Caki2 (cell line): ENCODE data around the gene ZNF410. TPM values are rescaled to one million over a fixed set of nuclear protein-coding genes. Genes with fewer than 3 reads are reported as not detected.
"Not testable (repeated sequence)": the region's sequence is repeated elsewhere in the genome, so short reads cannot be mapped to it uniquely, and the experiment has no call there.

Source experiments
- DNase-seq: peaks from one replicate; pipeline ENCODE4 v3.0.0-alpha.2; 2015; ENCODE audit warnings: low read depth
- in situ Hi-C: cut with HindIII; loops from 2 replicates; pipeline ENCODE4 v1.10.0; 2016; ENCODE audit warnings: low sequenced_read_pairs, low pct_unique_long_range_greater_than_20kb, mixed read lengths
- total RNA-seq: library from RNA; depleted of rRNA; stranded (reverse); fragments of >200 nt; shearing (Covaris generic); gene quantifications from 2 replicates; pipeline ENCODE4 v1.2.3, GENCODE V29; 2014; ENCODE audit warnings: low replicate concordance

Gene ZNF410
- total RNA-seq, 1 experiment from 2014 or later = 67.7 TPM

GRCh38 chr14:73878436-73878835 lies 8.2 kb upstream of the ZNF410 start:
- in situ Hi-C loops = no loop called here
- DNase-seq = no peak

- DNase-seq = no peak
- in situ Hi-C loops = no loop called here
These were observed 7.6 kb upstream of the ZNF410 start for GRCh38 chr14:73879027-73879426.

DNA sequence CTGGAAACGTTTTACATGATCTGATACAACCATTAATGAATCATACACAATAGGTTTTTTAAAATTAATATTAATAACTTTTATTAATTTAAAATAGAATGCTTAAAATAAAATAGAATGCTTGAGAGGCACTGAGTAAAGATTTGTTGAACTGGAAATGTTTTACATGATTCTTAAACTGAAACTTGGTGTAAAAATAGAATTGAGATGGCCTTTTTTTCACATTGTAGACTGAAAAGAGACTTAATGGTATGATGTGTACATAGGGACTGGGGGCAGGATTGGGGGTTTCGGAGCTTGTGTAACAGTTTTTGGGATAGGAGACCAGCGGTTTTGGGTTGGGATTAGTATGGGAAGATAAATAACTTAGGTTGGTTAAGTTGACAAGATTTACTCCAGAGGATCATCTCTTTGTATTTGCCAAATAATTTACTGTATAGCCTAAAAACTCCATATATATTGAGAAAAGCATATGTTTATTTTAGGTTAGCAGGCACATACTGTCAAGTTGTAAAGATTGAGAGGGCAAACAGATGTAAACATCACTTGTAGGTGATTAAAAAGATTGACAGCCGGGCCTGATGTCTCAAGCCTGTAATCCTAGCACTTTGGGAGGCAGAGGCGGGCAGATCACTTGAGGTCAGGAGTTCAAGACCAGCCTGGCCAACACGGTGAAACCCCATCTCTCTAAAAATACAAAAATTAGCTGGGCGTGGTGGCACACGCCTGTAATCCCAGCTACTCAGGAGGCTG lies 2.0 kb upstream of the ZNF410 start:
- DNase-seq = no peak
- in situ Hi-C loops = no loop called here

DNA sequence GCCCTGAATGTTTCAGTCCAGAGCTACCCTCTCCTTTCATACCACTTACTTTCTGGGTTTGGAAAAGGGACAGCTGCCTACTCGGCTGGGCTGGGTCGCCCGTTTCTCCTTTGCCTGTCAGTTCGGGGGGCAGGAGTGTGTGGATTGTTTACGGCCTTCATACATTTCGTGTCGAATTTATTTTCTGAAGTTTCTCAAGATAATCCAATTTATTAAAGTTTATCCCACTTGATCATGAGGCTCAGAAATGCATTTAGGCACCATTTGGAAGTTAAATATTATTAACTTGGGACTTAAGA lies 608 bp downstream of the ZNF410 start:
- in situ Hi-C loops = no loop called here
- DNase-seq = no peak

GRCh38 chr14:73887694-73888459 lies 1.2 kb downstream of the ZNF410 start:
- in situ Hi-C loops = no loop called here
- no peak for DNase-seq

GRCh38 chr14:73888460-73888725 lies 1.7 kb downstream of the ZNF410 start:
- in situ Hi-C loops = no loop called here
- no peak for DNase-seq

GRCh38 chr14:73888971-73889370 lies 2.3 kb downstream of the ZNF410 start:
- DNase-seq = no peak
- in situ Hi-C loops = no loop called here

DNA sequence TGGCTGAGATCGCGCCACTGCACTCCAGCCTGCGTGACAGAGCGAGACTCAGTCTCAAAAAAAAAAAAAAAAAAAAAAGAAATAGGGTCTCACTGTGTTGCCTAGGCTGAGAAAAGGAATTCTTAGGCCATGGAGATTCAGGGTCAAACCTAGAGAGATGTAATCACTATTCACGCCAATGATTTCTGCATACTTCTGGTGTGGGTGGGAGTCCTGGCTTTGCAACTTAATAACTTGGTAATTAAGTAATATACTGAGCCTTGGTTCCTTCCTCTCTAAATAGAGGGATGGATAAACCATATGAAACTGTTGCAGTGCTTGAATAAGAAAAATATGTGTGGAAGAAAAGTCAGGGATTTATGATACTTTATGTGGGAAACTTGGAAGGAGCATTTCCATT lies 2.7 kb downstream of the ZNF410 start:
- in situ Hi-C loops = no loop called here
- no peak for DNase-seq

DNA sequence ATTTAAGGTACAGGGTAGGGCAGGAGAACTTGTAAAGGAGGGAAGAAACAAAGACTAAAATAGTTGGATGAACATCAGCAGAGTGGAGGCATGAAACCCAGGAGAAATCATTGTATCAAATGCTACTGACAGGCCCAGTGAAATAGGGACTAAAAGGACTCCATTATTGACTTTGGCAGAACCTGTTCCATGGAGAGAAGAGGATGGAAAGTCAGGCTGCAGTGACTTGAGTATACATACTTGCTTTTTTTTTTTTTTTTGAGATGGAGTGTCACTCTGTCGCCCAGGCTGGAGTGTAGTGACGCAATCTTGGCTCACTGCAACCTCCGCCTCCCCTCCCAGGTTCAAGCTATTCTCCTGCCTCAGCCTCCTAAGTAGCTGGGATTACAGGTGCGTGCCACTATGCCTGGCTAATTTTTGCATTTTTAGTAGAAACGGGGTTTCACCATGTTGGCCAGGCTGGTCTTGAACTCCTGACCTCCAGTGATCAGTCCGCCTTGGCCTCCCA lies 7.6 kb downstream of the ZNF410 start:
- in situ Hi-C loops = not testable (repeated sequence)

DNA sequence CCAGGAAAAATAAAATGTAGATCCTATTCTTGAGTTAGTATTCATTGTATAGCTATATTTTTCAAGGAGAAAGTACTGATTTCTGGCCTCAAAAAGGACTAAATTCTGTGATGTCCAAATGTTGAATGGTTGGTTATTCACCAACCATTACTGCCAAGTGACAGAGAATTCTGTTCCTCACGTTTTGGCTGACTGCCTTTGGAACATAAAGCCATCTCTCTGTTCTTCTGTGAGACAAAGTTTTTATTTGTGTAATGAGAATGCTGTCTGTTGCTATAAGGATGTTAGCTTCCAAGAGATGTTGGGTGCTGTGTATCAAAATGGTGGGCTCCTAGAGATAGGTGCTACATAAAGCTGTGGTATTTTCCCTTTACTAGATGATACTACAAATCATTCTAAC lies 9.3 kb downstream of the ZNF410 start:
- DNase-seq = no peak
- in situ Hi-C loops = no loop called here

More for the DNA sequence above, 7.6 kb downstream of the ZNF410 start:
- DNase-seq = not testable (repeated sequence)

- in situ Hi-C loops = no loop called here
- no peak for DNase-seq
These were observed 9.9 kb downstream of the ZNF410 start for GRCh38 chr14:73896521-73896920.

DNA sequence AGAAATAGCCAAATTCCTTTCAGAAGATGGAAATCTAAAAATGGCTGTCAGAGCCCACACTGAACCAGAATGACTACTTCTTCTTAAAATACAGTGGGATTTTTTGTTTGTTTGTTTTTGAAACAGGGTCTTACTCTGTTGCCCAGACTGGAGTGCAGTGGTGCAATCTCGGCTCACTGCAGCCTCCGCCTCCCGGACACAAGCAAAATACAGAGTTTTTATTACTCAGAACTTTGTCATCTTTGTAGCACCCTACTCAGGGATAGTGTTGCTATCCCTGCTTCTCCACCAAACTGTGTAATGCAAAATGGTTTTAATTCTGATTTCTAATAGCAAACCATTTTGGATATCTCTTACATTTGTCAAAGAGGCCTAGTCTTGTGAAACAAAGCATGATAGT lies 16.4 kb downstream of the ZNF410 start:
- in situ Hi-C loops = no loop called here
- no peak for DNase-seq

DNA sequence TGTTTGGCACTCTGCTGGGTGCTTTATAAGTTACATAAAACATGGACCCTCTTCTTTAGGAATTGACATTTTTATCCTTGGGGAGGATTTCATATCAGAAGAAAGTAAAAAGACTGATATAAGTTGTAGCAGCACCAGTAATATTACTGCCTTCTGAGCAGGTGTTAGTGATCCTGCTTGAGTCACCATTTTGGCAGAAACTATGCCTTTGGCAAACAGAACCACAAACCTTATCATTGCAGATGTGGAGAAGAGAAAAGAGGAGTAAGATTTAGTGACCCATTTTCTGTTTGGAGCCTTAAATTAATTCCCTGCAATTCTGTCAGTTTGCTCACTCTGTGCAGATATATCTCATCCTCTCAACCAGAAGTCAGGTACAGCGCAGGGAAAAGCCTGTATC lies 23.0 kb downstream of the ZNF410 start:
- no peak for DNase-seq
- in situ Hi-C loops = no loop called here

DNA sequence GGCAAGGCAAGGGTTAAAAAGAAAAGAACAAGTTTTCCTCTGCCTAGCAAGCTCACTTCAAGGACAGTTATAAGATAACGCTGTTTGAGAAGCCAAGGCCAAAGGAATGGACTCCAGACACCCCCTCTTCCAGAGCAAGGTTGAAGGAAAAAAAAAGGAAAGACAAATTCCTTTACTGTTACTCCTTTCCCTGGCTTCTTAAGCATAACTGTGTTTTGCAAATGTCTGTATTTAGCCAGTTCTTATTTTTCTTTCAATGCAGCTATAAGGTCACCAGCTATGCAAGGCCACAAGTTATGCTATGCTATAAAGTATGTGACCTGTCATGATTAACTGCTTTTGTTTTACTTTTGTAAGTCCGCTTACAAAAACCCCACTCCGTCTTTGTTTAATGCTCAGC lies 26.6 kb downstream of the ZNF410 start:
- in situ Hi-C loops = no loop called here
- no peak for DNase-seq

DNA sequence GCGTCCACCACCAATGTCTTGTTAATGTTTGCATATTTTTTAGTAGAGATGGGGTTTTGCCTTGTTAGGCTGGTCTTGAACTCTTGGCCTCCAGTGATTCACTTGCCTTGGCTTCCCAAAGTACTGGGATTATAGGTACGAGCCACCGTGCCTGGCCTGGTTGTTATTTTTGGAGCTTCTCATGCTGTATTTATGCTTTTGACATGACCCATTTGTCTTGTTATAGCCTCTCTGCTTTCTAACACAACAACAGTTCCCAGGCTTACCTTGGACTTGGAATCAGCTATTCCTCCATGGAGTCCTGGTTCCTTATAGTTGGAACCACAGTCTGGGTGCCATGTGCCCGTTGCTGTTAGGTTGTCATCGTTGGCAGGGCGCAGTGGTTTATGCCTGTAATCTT lies 29.7 kb downstream of the ZNF410 start:
- no peak for DNase-seq
- in situ Hi-C loops = no loop called here

DNA sequence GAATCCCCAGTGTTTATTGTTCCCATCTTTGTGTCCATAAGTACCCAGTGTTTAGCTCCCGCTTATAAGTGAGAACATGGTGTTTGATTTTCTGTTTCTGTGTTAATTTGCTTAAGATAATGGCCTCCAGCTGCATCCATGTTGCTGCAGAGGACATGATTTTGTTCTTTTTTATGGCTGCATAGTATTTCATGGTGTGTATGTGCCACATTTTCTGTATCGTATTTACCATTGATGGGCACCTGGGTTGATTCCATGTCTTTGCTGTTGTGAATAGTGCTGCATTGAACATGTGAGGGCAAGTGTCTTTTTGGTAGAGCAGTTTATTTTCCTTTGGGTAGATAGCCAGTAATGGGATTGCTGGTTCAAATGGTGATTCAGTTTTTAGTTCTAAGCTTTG lies 32.8 kb downstream of the ZNF410 start:
- in situ Hi-C loops, DNase-seq: not testable (repeated sequence)

DNA sequence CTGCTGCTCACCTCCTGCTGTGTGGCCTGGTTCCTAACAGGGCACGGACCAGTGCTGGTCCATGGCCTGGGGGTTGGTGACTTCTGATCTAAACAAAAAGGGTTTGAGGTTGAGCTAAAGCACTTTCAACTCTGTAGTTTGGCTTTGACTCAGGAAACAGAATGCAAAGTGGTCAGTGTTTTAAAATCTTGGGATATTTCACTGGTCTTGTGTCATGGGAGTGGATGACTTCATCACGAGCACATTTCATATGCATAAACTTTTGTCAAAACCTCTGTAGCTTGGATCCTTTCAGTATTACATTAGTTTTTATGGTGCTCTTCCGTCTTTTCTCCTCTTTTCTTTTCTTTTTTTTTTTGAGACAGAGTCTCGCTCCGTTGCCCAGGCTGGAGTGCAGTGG lies 37.7 kb downstream of the ZNF410 start:
- in situ Hi-C loops = no loop called here
- DNase-seq = no peak

GRCh38 chr14:73935666-73936065 lies 49.0 kb downstream of the ZNF410 start:
- in situ Hi-C loops = no loop called here
- DNase-seq = no peak

DNA sequence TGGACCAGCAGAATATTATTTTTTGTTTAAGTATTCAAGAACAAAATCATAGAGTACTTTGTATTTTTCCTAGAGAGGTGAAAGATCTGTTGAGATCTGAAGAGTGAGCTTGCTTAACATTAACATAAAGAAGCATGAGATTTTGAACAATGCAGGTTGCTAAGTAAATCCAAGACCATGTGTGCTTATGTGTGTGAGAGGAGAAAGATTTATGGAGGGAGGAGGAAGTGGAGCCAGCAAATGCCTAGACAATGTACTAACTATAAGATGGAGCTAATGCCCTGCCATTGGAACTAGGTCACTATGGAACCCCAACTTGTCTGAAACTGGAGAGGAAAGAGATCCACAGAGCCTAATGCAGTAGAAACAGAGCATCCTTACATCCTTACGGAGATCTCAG lies 49.9 kb downstream of the ZNF410 start:
- no peak for DNase-seq
- in situ Hi-C loops = no loop called here

GRCh38 chr14:73937012-73937411 lies 50.4 kb downstream of the ZNF410 start:
- in situ Hi-C loops = no loop called here
- no peak for DNase-seq
